Osteoblast (primary cell): ENCODE measurements around the gene TMEM259. TPM values are rescaled to one million over a fixed set of nuclear protein-coding genes. Genes with fewer than 3 reads are reported as not detected.

Experiments
- DNase-seq: peaks from one replicate; pipeline ENCODE4 v3.0.0; 2011; ENCODE audit warnings: low spot score, mixed read lengths; ENCODE audit not compliant: insufficient read length; ENCODE audit errors: missing footprints
- H2AFZ ChIP-seq: 2 replicates; pipeline ENCODE4 v1.6.0; 2011; ENCODE audit warnings: mild to moderate bottlenecking, low read length
- H3K27ac ChIP-seq: 2 replicates; pipeline ENCODE4 v1.5.1; 2011; ENCODE audit warnings: mild to moderate bottlenecking, low read depth, low read length, moderate library complexity
- H3K27me3 ChIP-seq: 2 replicates; pipeline ENCODE4 v1.6.0; 2012; ENCODE audit warnings: mild to moderate bottlenecking, control low read depth, inconsistent platforms, low read length, moderate library complexity; ENCODE audit not compliant: insufficient read depth
- H3K36me3 ChIP-seq: 2 replicates; pipeline ENCODE4 v1.5.1; 2011; ENCODE audit warnings: mild to moderate bottlenecking, low read length, control low read depth, moderate library complexity; ENCODE audit not compliant: insufficient read depth
- H3K4me1 ChIP-seq: 2 replicates; pipeline ENCODE4 v1.5.1; 2011; ENCODE audit warnings: mild to moderate bottlenecking, low read length, control low read depth, moderate library complexity; ENCODE audit not compliant: insufficient read depth
- H3K4me2 ChIP-seq: 2 replicates; pipeline ENCODE4 v1.6.0; 2011; ENCODE audit warnings: mild to moderate bottlenecking, low read length; ENCODE audit not compliant: insufficient read depth
- H3K4me3 ChIP-seq: fragments of 200-600 bp; sonication (generic); 3 replicates; pipeline ENCODE4 v1.5.1; 2012; ENCODE audit warnings: mild to moderate bottlenecking, low read length, inconsistent platforms; ENCODE audit not compliant: insufficient read depth
- H3K79me2 ChIP-seq: 2 replicates; pipeline ENCODE4 v1.6.0; 2012; ENCODE audit warnings: mild to moderate bottlenecking, low read length, control low read depth, inconsistent platforms; ENCODE audit not compliant: insufficient read depth
- H3K9me3 ChIP-seq: 2 replicates; pipeline ENCODE4 v1.5.1; 2011; ENCODE audit warnings: low read depth, low read length, control low read depth
- H4K20me1 ChIP-seq: 2 replicates; pipeline ENCODE4 v1.6.0; 2012; ENCODE audit warnings: mild to moderate bottlenecking, low read length, control low read depth; ENCODE audit not compliant: insufficient read depth
- total RNA-seq: library from RNA; depleted of rRNA; stranded (reverse); fragments of >200 nt; gene quantifications from 2 replicates; pipeline ENCODE4 v1.2.3, GENCODE V29; 2012
- TF ChIP-seq, protein P1 (sequence below): IDR thresholded peaks from 2 replicates; pipeline ENCODE4 v1.5.1; 2011; ENCODE audit warnings: mild to moderate bottlenecking, low read depth, low read length, moderate library complexity; ENCODE audit errors: extremely low read depth

TMEM259 gene
- total RNA-seq, 1 donor: 84.0 TPM

DNA sequence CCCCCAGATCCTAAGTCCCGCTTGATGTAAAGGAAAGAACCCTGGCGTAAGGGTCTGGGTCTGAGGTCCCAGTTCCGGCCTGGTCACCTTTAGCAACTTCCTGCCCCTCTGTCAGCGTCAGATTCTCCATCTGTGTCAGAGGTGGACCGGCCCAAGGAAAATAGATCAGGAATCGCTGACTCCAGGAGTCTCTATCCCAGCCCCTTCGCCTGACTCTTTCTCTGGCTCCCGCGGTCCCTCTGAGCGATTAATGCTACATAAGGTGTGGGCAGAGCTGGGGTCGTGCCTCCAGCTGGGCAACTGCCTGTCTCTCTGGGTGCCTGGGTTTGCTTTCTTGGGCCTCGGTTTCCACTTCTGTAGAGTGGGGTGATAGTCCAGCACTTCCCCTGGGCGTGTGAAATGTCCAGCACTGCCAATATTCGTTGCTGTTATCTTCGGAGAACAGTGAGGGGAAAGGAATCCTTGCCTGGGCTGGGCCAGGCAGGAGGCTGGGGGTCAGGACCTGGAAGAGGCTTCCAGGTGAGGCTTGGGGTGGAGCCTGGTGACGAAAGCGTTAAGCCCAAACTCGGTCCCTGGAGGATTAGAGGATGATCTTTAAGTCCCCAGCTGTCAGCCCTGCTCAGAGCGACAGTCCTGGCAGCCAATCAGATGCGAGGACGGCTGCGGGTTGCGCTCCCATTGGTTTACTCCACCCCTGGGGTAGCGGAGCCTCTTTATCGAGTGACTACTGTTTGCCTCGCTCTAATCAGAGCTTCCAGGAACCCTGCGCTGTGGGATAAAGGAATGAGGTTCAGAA lies 19.8 kb upstream of the TMEM259 start:
- peak; percentile 100 for DNase-seq
- no peaks in the 10 kb centered on the region for H3K9me3 ChIP-seq
- H3K4me3 ChIP-seq: peak overlapping the region; percentile 68
- peak overlapping the region; percentile 24 for H3K27ac ChIP-seq
- H3K79me2 ChIP-seq: no peaks in the 10 kb centered on the region
- H3K4me1 ChIP-seq: peaks cover 42% of the 10 kb centered on the region
- peaks cover 25% of the 10 kb centered on the region for H4K20me1 ChIP-seq
- no peaks in the 10 kb centered on the region for H3K27me3 ChIP-seq
- peaks cover 29% of the 10 kb centered on the region for H3K36me3 ChIP-seq
- TF ChIP-seq, protein P1, sequence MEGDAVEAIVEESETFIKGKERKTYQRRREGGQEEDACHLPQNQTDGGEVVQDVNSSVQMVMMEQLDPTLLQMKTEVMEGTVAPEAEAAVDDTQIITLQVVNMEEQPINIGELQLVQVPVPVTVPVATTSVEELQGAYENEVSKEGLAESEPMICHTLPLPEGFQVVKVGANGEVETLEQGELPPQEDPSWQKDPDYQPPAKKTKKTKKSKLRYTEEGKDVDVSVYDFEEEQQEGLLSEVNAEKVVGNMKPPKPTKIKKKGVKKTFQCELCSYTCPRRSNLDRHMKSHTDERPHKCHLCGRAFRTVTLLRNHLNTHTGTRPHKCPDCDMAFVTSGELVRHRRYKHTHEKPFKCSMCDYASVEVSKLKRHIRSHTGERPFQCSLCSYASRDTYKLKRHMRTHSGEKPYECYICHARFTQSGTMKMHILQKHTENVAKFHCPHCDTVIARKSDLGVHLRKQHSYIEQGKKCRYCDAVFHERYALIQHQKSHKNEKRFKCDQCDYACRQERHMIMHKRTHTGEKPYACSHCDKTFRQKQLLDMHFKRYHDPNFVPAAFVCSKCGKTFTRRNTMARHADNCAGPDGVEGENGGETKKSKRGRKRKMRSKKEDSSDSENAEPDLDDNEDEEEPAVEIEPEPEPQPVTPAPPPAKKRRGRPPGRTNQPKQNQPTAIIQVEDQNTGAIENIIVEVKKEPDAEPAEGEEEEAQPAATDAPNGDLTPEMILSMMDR: no peak
- H3K4me2 ChIP-seq: peak overlapping the region; percentile 80
- H2AFZ ChIP-seq: peak overlapping the region; percentile 41

DNA sequence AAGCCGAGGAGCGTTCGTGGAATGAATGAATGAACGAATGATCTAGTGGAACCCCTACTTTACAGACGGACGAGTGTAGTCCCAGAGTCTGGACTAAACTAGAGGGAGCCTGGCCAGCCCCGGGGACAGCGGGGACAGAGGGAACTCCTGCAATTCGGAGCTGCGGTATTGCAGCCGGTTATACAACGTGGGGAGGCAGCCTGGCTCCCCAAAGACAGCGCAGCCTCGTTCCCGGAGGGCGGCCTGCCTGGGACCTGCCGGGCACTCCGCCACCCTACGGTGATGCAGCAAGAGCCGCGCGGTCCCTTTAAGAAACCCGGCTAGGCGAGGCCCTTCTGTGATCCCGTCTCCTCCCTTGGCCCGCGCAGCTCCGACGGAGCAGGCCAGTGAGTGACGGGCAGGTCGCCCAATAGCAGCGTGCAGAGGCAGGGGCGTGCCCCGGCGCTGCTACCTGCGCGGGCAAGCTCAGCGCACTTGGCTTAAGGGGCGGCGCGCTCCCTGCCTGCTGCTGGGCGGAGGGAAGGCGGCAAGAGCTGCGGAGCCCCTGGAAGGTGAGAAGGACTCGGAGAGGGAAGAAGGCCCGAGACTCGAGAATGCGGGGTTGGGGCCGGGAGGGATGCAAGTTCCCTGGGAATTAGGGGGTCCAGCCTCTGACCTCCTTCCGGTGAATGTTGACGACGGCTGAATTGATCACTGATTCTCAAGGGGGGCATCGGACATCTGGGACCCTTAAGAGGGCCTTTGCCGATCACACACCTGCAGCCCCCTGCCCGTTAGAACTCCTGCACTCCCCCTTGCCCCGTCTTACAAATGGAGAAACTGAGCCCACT lies 18.9 kb upstream of the TMEM259 start, which contains the start of gene ABCA7:
ABCA7 (plus strand) TSS at position 462 of the 830 bp plus-strand sequence. CDS start 1,255 bp downstream, outside the sequence.
- H3K36me3 ChIP-seq: peaks cover 29% of the 10 kb centered on the region
- no peaks in the 10 kb centered on the region for H3K27me3 ChIP-seq
- TF ChIP-seq, protein P1: no peak
- peaks cover 42% of the 10 kb centered on the region for H3K4me1 ChIP-seq
- H2AFZ ChIP-seq: peak within 1 kb of the TSS; percentile 41
- peak within 1 kb of the TSS; percentile 24 for H3K27ac ChIP-seq
- DNase-seq: peak; percentile 98
- H3K9me3 ChIP-seq: no peaks in the 10 kb centered on the region
- peaks cover 4% of the 10 kb centered on the region for H3K79me2 ChIP-seq
- peak within 1 kb of the TSS; percentile 68 for H3K4me3 ChIP-seq
- peaks cover 31% of the 10 kb centered on the region for H4K20me1 ChIP-seq
- peak within 1 kb of the TSS; percentile 80 for H3K4me2 ChIP-seq

DNA sequence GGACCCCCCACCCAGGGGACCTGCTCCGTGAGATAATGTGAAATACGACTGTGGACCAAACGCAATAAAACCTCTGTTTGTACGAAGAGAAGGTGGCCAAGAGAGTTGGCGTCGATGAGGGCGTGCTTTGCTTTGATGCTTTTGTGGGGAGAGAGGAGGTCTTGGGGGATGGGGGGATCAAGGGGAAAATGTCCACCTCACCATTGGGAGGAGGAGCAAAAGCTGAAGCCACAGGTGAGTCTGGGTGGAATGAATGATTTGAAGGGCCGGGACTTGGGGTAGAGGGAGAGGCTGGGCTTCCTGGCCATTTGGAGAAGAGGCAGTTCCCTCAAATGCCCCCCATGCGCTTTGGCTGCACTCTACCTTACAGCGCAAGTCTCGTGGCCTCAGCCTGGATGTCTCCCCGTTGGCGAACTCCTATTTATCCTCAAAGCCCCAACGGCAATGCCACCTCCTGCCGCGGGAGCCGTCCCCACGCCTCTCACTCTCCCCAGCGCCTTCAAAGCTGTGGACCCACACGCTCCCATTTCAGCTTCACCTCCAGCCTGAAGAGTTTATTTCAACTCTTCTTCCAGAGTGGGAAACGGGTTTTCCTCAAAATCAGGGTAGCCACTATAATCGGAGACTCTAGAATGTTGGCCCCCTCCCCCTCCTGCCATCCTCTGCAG lies 18.2 kb upstream of the TMEM259 start:
- TF ChIP-seq, protein P1: no peak
- H3K27me3 ChIP-seq: no peaks in the 10 kb centered on the region
- H3K4me3 ChIP-seq: peak overlapping the region; percentile 68
- H3K4me1 ChIP-seq: peaks cover 42% of the 10 kb centered on the region
- H3K27ac ChIP-seq: no peak overlapping the region
- H3K36me3 ChIP-seq: peaks cover 29% of the 10 kb centered on the region
- no peaks in the 10 kb centered on the region for H3K9me3 ChIP-seq
- H3K79me2 ChIP-seq: peaks cover 4% of the 10 kb centered on the region
- H3K4me2 ChIP-seq: peak overlapping the region; percentile 80
- H4K20me1 ChIP-seq: peaks cover 31% of the 10 kb centered on the region
- no peak overlapping the region for H2AFZ ChIP-seq
- no peak for DNase-seq
